Hepatocyte (in vitro differentiated cells): ENCODE results near the gene RHOBTB3.

Source experiments
- EZH2 ChIP-seq: fragments of 200-600 bp; sonication (generic); IDR thresholded peaks from 2 replicates; pipeline ENCODE4 v1.6.1; 2016; ENCODE audit warnings: antibody characterized with exemption, mild to moderate bottlenecking, borderline replicate concordance
- TF ChIP-seq, protein P1 (sequence below): fragments of 200-600 bp; sonication (generic); IDR thresholded peaks from 2 replicates; pipeline ENCODE4 v1.5.1; 2016; ENCODE audit warnings: antibody characterized with exemption, mild to moderate bottlenecking; ENCODE audit not compliant: poor library complexity

DNA sequence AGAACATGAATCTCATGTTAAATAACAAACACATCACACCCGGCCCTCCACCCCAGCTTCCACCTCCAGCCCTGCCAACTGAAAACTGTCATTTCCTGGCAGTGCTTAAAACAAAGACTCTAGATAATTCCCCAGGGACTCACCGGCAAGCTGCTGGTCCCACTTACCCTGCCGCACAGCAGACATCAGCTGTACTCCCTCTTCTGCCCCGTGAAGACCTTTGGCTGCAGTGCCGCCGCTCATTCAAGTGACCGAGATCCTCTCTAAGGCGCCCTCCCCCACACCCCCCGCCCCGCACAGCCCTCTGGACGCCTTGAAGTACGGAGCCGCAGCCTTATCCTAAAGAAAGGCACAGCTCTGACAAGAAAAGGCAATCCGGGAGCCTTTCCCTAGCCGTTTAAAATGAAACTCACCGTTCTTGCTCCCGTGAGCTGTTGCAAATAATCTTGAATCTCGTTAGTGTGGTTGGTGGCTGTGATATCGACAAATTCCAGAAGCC lies 91.0 kb downstream of the RHOBTB3 start:
- TF ChIP-seq, protein P1, sequence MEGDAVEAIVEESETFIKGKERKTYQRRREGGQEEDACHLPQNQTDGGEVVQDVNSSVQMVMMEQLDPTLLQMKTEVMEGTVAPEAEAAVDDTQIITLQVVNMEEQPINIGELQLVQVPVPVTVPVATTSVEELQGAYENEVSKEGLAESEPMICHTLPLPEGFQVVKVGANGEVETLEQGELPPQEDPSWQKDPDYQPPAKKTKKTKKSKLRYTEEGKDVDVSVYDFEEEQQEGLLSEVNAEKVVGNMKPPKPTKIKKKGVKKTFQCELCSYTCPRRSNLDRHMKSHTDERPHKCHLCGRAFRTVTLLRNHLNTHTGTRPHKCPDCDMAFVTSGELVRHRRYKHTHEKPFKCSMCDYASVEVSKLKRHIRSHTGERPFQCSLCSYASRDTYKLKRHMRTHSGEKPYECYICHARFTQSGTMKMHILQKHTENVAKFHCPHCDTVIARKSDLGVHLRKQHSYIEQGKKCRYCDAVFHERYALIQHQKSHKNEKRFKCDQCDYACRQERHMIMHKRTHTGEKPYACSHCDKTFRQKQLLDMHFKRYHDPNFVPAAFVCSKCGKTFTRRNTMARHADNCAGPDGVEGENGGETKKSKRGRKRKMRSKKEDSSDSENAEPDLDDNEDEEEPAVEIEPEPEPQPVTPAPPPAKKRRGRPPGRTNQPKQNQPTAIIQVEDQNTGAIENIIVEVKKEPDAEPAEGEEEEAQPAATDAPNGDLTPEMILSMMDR = no peak
- no peak for TF ChIP-seq EZH2
